Measurements from ENCODE around the gene TTBK1. TPM values are rescaled to one million over a fixed set of nuclear protein-coding genes. Genes with fewer than 3 reads are reported as not detected.

The TTBK1 gene
- total RNA-seq, 1 donor: under 0.01 TPM

GRCh38 chr6:43239054-43239453 lies 4.2 kb upstream of the TTBK1 start:
- Histone ChIP-seq H3K9me3 (ENCODE audit: low read depth, low read length) (no peaks in the 10 kb centered on the region), H3K4me3 (ENCODE audit: low read length) (no peak overlapping the region), H3K27me3 (ENCODE audit: insufficient read depth, low read length) (peaks cover 46% of the 10 kb centered on the region), H3K4me1 (ENCODE audit: insufficient read depth, low read length) (no peaks in the 10 kb centered on the region)

GRCh38 chr6:43240950-43241349 lies 2.3 kb upstream of the TTBK1 start:
- Histone ChIP-seq H3K9me3 (ENCODE audit: low read depth, low read length) (no peaks in the 10 kb centered on the region), H3K27me3 (ENCODE audit: insufficient read depth, low read length) (peaks cover 63% of the 10 kb centered on the region), H3K4me1 (ENCODE audit: insufficient read depth, low read length) (no peaks in the 10 kb centered on the region), H3K4me3 (ENCODE audit: low read length) (no peak overlapping the region)

GRCh38 chr6:43241446-43241845 lies 1.8 kb upstream of the TTBK1 start:
- Histone ChIP-seq H3K9me3 (ENCODE audit: low read depth, low read length) (no peaks in the 10 kb centered on the region), H3K4me1 (ENCODE audit: insufficient read depth, low read length) (peaks cover 1% of the 10 kb centered on the region), H3K27me3 (ENCODE audit: insufficient read depth, low read length) (peaks cover 64% of the 10 kb centered on the region), H3K4me3 (ENCODE audit: low read length) (no peak overlapping the region)

GRCh38 chr6:43243664-43244321 lies 512 bp downstream of the TTBK1 start:
- H3K4me3 ChIP-seq (ENCODE audit: low read length): no peak overlapping the region
- peaks cover 57% of the 10 kb centered on the region for H3K27me3 ChIP-seq (ENCODE audit: insufficient read depth, low read length)

GRCh38 chr6:43246301-43247113 lies 3.2 kb downstream of the TTBK1 start:
- H3K9me3 ChIP-seq (ENCODE audit: low read depth, low read length): no peaks in the 10 kb centered on the region
- peaks cover 15% of the 10 kb centered on the region for H3K4me1 ChIP-seq (ENCODE audit: insufficient read depth, low read length)
- H3K27me3 ChIP-seq (ENCODE audit: insufficient read depth, low read length): peaks cover 50% of the 10 kb centered on the region
- H3K4me3 ChIP-seq (ENCODE audit: low read length): peak overlapping the region; percentile 51

More at GRCh38 chr6:43243664-43244321, 512 bp downstream of the TTBK1 start:
- no peaks in the 10 kb centered on the region for H3K9me3 ChIP-seq (ENCODE audit: low read depth, low read length)
- peaks cover 15% of the 10 kb centered on the region for H3K4me1 ChIP-seq (ENCODE audit: insufficient read depth, low read length)

GRCh38 chr6:43247114-43247999 lies 4.1 kb downstream of the TTBK1 start:
- Histone ChIP-seq H3K4me1 (ENCODE audit: insufficient read depth, low read length) (peaks cover 15% of the 10 kb centered on the region), H3K27me3 (ENCODE audit: insufficient read depth, low read length) (peaks cover 45% of the 10 kb centered on the region), H3K4me3 (ENCODE audit: low read length) (peak overlapping the region; percentile 51), H3K9me3 (ENCODE audit: low read depth, low read length) (no peaks in the 10 kb centered on the region)

GRCh38 chr6:43248101-43248500 lies 4.8 kb downstream of the TTBK1 start:
- H3K27me3 ChIP-seq (ENCODE audit: insufficient read depth, low read length): peaks cover 38% of the 10 kb centered on the region
- H3K4me3 ChIP-seq (ENCODE audit: low read length): no peak overlapping the region
- H3K9me3 ChIP-seq (ENCODE audit: low read depth, low read length): no peaks in the 10 kb centered on the region
- H3K4me1 ChIP-seq (ENCODE audit: insufficient read depth, low read length): peaks cover 15% of the 10 kb centered on the region

GRCh38 chr6:43248791-43249190 lies 5.5 kb downstream of the TTBK1 start:
- peaks cover 15% of the 10 kb centered on the region for H3K4me1 ChIP-seq (ENCODE audit: insufficient read depth, low read length)
- H3K9me3 ChIP-seq (ENCODE audit: low read depth, low read length): no peaks in the 10 kb centered on the region
- no peak overlapping the region for H3K4me3 ChIP-seq (ENCODE audit: low read length)
- peaks cover 35% of the 10 kb centered on the region for H3K27me3 ChIP-seq (ENCODE audit: insufficient read depth, low read length)

GRCh38 chr6:43250992-43251373 lies 7.7 kb downstream of the TTBK1 start:
- Histone ChIP-seq H3K4me1 (ENCODE audit: insufficient read depth, low read length) (peaks cover 15% of the 10 kb centered on the region), H3K27me3 (ENCODE audit: insufficient read depth, low read length) (peaks cover 15% of the 10 kb centered on the region), H3K9me3 (ENCODE audit: low read depth, low read length) (no peaks in the 10 kb centered on the region), H3K4me3 (ENCODE audit: low read length) (no peak overlapping the region)

GRCh38 chr6:43253401-43253800 lies 10.1 kb downstream of the TTBK1 start:
- peaks cover 13% of the 10 kb centered on the region for H3K27me3 ChIP-seq (ENCODE audit: insufficient read depth, low read length)
- no peak overlapping the region for H3K4me3 ChIP-seq (ENCODE audit: low read length)

GRCh38 chr6:43254138-43254817 lies 11.0 kb downstream of the TTBK1 start:
- H3K4me3 ChIP-seq (ENCODE audit: low read length): no peak overlapping the region
- H3K9me3 ChIP-seq (ENCODE audit: low read depth, low read length): no peaks in the 10 kb centered on the region
- H3K27me3 ChIP-seq (ENCODE audit: insufficient read depth, low read length): peaks cover 13% of the 10 kb centered on the region
- H3K4me1 ChIP-seq (ENCODE audit: insufficient read depth, low read length): no peaks in the 10 kb centered on the region

More at GRCh38 chr6:43253401-43253800, 10.1 kb downstream of the TTBK1 start:
- Histone ChIP-seq H3K4me1 (ENCODE audit: insufficient read depth, low read length) (no peaks in the 10 kb centered on the region), H3K9me3 (ENCODE audit: low read depth, low read length) (no peaks in the 10 kb centered on the region)

- H3K9me3 ChIP-seq (ENCODE audit: low read depth, low read length): no peaks in the 10 kb centered on the region
- no peak overlapping the region for H3K4me3 ChIP-seq (ENCODE audit: low read length)
- H3K4me1 ChIP-seq (ENCODE audit: insufficient read depth, low read length): no peaks in the 10 kb centered on the region
- H3K27me3 ChIP-seq (ENCODE audit: insufficient read depth, low read length): peaks cover 13% of the 10 kb centered on the region
Observed at GRCh38 chr6:43254846-43255245, 11.6 kb downstream of the TTBK1 start.

GRCh38 chr6:43255408-43256054 lies 12.2 kb downstream of the TTBK1 start:
- H3K4me3 ChIP-seq (ENCODE audit: low read length): no peak overlapping the region
- peaks cover 12% of the 10 kb centered on the region for H3K27me3 ChIP-seq (ENCODE audit: insufficient read depth, low read length)
- H3K9me3 ChIP-seq (ENCODE audit: low read depth, low read length): no peaks in the 10 kb centered on the region
- no peaks in the 10 kb centered on the region for H3K4me1 ChIP-seq (ENCODE audit: insufficient read depth, low read length)
